IPS-20b (cell line): ENCODE results near the gene SLC26A11.
"Not testable (repeated sequence)": the region's sequence is repeated elsewhere in the genome, so short reads cannot be mapped to it uniquely, and the experiment has no call there.

ENCODE experiments used
- H3K27ac ChIP-seq: one replicate; pipeline ENCODE4 v1.5.1; 2013; ENCODE audit warnings: low read length
- H3K27me3 ChIP-seq: 2 replicates; pipeline ENCODE4 v1.6.1; 2013; ENCODE audit warnings: mild to moderate bottlenecking, low read length, inconsistent platforms; ENCODE audit not compliant: insufficient read depth
- H3K36me3 ChIP-seq: 2 replicates; pipeline ENCODE4 v1.6.1; 2013; ENCODE audit warnings: low read depth, mild to moderate bottlenecking, inconsistent platforms, low read length, moderate library complexity; ENCODE audit not compliant: insufficient read depth
- H3K4me1 ChIP-seq: 2 replicates; pipeline ENCODE4 v1.6.1; 2013; ENCODE audit warnings: mild to moderate bottlenecking, control low read depth, inconsistent platforms, low read length, moderate library complexity; ENCODE audit not compliant: insufficient read depth
- H3K4me3 ChIP-seq: 2 replicates; pipeline ENCODE4 v1.5.1; 2013; ENCODE audit warnings: mild to moderate bottlenecking, low read length, inconsistent platforms
- H3K9ac ChIP-seq: 2 replicates; pipeline ENCODE4 v1.6.1; 2013; ENCODE audit warnings: low read depth, mild to moderate bottlenecking, inconsistent platforms, low read length, moderate library complexity
- H3K9me3 ChIP-seq: 2 replicates; pipeline ENCODE4 v1.6.1; 2013; ENCODE audit warnings: mild to moderate bottlenecking, low read depth, low read length, inconsistent platforms; ENCODE audit not compliant: insufficient read depth

SLC26A11 gene

DNA sequence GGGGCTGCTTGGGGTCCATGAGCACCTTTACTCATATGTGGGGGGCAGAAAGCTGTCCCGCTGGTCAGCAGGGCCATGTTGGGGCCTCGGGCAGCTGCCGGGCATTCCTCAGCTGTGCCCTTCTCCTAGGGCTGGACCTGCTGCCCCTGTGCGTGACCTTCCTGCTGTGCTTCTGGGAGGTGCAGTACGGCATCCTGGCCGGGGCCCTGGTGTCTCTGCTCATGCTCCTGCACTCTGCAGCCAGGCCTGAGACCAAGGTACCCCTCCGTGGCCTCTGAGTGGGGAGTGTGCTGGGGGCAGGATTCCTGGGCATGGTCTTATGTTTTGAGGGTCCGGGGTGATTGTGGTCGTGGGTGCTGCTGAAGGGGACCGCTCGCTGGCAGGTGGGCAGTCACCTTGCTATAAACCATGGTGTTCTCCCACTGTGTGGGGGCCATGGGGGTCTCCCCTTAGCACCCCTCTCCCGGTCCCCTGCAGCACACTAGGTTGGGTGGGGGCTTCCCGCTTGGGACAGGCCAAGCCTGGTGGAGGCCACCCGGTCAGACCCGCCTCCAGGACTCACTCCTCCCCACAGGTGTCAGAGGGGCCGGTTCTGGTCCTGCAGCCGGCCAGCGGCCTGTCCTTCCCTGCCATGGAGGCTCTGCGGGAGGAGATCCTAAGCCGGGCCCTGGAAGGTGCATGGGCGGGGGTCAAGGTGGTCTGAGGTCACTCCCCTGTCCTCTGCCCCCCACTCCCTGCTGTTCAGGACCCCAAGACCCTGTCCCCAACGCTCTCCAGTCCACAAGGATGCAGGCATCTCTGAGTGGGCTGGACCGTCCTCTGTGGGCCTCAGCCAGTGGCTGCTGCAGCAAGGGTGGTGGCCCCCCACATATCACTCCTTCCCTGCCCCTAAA, 28.0 kb downstream of the SLC26A11 start:
- H3K9me3 ChIP-seq: no peaks in the 10 kb centered on the region
- peaks cover 11% of the 10 kb centered on the region; the same call in 1 of the 2 replicates for H3K36me3 ChIP-seq
- no peak overlapping the region for H3K9ac ChIP-seq
- no peak overlapping the region for H3K27ac ChIP-seq
- H3K4me1 ChIP-seq: no peaks in the 10 kb centered on the region
- no peaks in the 10 kb centered on the region for H3K27me3 ChIP-seq
- H3K4me3 ChIP-seq: no peak overlapping the region

DNA sequence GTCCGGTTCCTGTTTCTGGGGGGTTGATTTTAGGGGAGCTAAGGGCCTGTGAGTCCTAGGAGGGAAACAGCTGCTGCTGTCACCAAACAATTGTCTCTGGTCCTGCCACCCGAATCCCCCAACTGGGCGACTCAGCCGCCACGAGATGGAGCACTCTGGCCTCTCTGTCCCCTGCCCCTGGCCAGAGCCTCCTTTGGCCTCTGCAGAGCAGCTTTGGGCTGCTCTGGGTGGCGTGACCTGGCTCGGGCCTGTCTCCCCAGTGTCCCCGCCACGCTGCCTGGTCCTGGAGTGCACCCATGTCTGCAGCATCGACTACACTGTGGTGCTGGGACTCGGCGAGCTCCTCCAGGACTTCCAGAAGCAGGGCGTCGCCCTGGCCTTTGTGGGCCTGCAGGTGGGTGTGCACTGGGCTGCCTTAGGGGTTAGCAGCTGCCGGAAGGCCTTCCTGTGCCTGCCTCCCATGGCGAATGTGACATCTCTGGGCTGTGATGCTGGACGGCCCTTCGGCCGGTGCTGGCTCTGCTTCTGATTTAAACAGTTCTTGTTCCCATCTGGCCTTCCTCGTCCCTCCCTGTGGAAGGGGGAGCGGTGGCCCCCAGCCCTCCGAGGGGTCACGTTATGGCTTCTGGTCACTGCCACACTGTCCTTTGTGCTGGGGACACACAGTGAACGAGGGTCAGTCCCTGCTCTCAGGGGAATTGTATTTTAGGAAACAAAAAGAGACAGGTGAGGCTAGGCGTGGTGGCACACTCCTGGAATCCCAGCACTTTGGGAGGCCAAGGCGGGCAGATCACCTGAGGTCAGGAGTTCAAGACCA, 28.9 kb downstream of the SLC26A11 start:
- no peaks in the 10 kb centered on the region for H3K9me3 ChIP-seq
- H3K36me3 ChIP-seq: peaks cover 11% of the 10 kb centered on the region; the same call in 1 of the 2 replicates

DNA sequence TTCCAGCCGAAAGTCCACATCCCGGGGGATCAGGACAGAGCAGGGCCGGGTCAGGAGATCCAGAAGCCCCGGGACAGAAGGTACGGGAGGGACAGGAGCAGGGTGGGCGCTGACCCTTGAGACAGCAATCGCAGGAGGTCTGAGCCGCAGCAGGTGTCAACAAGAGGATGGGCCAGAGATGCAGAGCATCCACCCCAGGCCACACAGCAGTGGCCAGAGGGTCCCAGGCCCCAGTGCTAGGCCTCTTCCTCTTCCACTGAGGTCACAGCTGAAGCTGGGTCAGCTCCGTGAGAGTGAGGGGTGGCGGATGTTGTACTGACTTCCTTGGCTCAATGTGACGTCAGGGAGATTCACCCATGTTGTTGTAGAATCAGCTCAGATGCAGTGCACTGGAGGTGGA, 31.7 kb downstream of the SLC26A11 start:
- H3K4me1 ChIP-seq: no peaks in the 10 kb centered on the region
- H3K4me3 ChIP-seq: no peak overlapping the region
- no peaks in the 10 kb centered on the region for H3K9me3 ChIP-seq
- peaks cover 11% of the 10 kb centered on the region; the same call in 1 of the 2 replicates for H3K36me3 ChIP-seq
- no peak overlapping the region for H3K9ac ChIP-seq
- H3K27me3 ChIP-seq: no peaks in the 10 kb centered on the region
- no peak overlapping the region for H3K27ac ChIP-seq

More for the DNA sequence above, 28.9 kb downstream of the SLC26A11 start:
- Histone ChIP-seq H3K27ac (no peak overlapping the region), H3K9ac (no peak overlapping the region), H3K4me1 (no peaks in the 10 kb centered on the region), H3K4me3 (no peak overlapping the region), H3K27me3 (no peaks in the 10 kb centered on the region)

DNA sequence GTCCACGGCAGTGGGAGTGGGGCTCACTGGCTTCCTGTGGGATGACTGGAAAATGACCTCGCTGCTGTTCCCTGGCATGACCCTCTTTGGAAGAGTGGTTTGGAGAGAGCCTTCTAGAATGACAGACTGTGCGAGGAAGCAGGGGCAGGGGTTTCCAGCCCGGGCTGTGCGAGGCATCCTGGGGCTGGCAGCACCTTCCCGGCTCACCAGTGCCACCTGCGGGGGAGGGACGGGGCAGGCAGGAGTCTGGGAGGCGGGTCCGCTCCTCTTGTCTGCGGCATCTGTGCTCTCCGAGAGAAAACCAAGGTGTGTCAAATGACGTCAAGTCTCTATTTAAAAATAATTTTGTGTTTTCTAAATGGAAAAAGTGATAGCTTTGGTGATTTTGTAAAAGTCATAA, 32.6 kb downstream of the SLC26A11 start:
- H3K36me3 ChIP-seq: peaks cover 11% of the 10 kb centered on the region; the same call in 1 of the 2 replicates
- H3K27me3 ChIP-seq: no peaks in the 10 kb centered on the region
- no peak overlapping the region for H3K4me3 ChIP-seq
- H3K9me3 ChIP-seq: no peaks in the 10 kb centered on the region
- 0 out of 2 replicates have a peak, but pooled peaks cover 6% of the 10 kb centered on the region for H3K4me1 ChIP-seq
- H3K9ac ChIP-seq: no peak overlapping the region
- no peak overlapping the region for H3K27ac ChIP-seq

DNA sequence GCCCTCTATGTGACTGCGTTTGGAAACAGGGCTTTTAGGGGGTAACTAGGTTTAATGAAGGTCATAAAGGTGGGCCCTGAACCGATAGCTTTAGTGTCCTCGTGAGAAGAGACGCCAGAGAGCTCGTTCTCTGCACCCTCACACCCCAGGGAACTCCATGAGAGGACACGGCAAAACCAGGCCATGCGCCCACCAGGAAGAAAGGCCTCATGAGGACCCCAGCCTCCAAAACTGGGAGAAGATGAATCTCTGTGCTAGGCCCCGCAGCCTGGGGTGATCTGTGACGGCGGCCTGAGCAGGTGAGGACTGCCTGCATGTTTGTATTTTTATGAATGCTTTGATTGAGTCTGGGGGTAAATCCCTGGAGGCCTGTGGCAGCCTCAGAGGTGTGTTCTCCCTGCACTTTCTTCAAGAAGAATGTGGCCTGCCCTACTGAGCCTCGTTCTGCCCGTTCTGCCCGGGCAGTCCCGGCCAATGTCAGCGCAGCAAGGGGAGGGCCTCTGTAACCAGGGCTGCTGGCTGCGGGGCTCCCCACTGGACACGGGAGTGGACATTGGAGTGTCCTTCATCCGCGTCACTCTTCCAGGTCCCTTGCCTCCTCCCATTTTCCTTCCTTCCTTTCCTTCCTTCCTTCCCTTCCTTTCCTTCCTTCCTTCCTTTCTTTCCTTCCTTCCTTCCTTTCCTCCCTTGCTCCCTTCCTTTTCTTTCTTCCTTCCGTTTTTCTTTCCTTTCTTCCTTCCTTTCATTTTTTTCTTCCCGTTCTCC, 33.6 kb downstream of the SLC26A11 start:
- H3K27me3 ChIP-seq: no peaks in the 10 kb centered on the region
- no peak overlapping the region for H3K4me3 ChIP-seq
- 0 out of 2 replicates have a peak, but pooled peaks cover 7% of the 10 kb centered on the region for H3K4me1 ChIP-seq
- H3K27ac ChIP-seq: no peak overlapping the region
- peaks cover 11% of the 10 kb centered on the region; the same call in 1 of the 2 replicates for H3K36me3 ChIP-seq
- H3K9ac ChIP-seq: no peak overlapping the region
- no peaks in the 10 kb centered on the region for H3K9me3 ChIP-seq

DNA sequence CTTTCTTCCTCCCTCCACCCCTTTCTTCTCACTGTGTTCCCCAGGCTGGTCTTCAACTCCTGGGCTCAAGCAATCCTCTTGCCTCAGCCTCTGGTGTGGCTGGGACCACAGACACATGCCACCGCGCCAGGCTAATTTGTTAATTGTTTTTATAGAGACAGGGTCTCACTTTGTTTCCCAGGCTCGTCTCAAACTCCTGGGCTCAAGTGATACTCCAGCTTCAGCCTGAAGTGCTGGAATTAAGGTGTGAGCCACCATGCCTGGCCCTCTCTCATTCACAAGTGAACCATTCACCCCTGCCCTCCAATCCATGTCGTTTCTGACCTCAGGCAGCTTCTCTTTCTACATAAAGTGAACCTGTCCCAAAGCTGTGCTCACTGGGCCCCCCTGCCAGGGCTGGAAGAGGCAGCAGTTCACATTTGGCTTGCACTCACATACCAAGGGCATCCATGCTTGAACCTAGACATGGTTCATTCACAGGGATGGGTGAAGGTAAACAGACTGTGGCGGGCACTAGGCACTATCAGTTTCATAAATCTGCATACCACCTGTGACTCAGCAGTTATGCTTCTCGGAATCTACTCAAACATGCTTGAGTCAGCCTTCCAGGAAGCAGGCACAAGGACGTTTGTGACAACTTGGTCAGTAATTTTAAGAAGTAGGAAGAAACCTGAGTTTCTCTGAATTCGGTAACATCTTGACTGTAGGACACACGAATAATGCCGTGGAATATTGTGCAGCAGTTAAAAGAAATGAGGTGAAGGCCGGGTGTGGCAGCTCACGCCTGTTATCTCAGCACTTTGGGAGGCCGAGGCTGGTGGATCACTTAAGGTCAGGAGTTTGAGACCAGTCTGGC, 34.4 kb downstream of the SLC26A11 start:
- H3K4me3 ChIP-seq: no peak overlapping the region
- no peak overlapping the region for H3K27ac ChIP-seq
- peaks cover 11% of the 10 kb centered on the region; the same call in 1 of the 2 replicates for H3K36me3 ChIP-seq
- H3K4me1 ChIP-seq: 0 out of 2 replicates have a peak, but pooled peaks cover 7% of the 10 kb centered on the region
- H3K9ac ChIP-seq: no peak overlapping the region
- no peaks in the 10 kb centered on the region for H3K9me3 ChIP-seq
- H3K27me3 ChIP-seq: no peaks in the 10 kb centered on the region

DNA sequence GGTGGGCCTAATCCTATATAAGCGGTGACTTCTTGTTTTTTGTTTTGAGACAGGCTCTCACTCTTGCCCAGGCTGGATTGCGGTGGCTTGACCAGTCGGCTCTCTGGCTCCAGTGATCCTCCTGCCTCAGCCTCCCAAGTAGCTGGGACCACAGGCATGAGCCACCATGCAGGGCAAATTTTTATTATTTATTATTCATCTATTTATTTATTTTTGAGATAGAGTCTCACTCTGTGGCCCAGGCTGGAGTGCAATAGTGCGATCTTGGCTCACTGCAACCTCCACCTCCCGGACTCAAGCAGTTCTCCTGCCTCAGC, 35.8 kb downstream of the SLC26A11 start:
- peaks cover 11% of the 10 kb centered on the region; the same call in 1 of the 2 replicates for H3K36me3 ChIP-seq
- 0 out of 2 replicates have a peak, but pooled peaks cover 7% of the 10 kb centered on the region for H3K4me1 ChIP-seq
- no peaks in the 10 kb centered on the region for H3K27me3 ChIP-seq
- H3K9me3 ChIP-seq: no peaks in the 10 kb centered on the region
- no peak overlapping the region for H3K9ac ChIP-seq
- H3K4me3 ChIP-seq: no peak overlapping the region
- no peak overlapping the region for H3K27ac ChIP-seq

DNA sequence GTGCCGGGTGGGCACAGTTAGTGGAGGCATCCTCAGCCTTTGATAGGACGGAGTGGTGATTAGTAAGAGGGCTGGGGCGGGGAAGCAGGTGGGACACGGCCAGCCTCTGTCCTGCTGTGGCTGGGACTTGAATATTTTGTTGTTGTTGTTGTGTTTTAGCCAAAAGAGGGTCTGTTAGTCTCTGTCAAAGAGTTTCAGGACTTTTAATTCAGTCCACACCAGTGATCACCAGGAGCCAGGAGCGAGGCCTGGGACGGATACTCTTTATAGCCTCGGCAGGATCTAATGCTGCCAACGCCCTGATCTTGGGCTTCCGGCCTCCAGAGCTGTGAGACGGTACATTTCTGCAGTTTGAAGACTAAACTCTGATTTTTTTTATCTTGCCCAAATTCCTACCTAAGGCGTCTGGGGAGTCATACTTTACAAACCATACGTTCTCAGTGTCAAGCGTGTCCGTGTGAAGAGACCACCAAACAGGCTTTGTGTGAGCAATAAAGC, 37.5 kb downstream of the SLC26A11 start:
- Histone ChIP-seq H3K4me3 (no peak overlapping the region), H3K27me3 (no peaks in the 10 kb centered on the region), H3K4me1 (peaks cover 16% of the 10 kb centered on the region), H3K9ac (no peak overlapping the region), H3K9me3 (no peaks in the 10 kb centered on the region), H3K27ac (no peak overlapping the region), H3K36me3 (0 out of 2 replicates have a peak, but pooled peaks cover under 1% of the 10 kb centered on the region)

DNA sequence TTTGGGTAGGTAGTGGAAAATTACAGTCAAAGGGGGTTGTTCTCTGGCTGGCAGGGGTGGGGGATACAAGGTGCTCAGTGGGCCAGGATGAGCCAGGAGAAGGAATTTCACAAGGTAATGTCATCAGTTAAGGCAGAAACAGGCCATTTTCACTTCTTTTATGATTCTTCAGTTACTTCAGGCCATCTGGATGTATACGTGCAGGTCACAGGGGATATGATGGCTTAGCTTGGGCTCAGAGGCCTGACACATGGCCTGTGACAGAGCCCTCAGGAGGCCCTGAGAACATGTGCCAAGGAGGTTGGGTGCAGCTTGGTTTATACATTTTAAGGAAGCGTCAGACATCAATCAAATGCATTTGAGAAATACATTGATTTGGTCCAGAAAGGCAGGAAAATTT, 38.1 kb downstream of the SLC26A11 start:
- not testable (repeated sequence) for H3K4me3 ChIP-seq, H3K9me3 ChIP-seq, H3K9ac ChIP-seq, H3K27me3 ChIP-seq, H3K36me3 ChIP-seq, H3K27ac ChIP-seq
- H3K4me1 ChIP-seq: peaks cover 16% of the 10 kb centered on the region

DNA sequence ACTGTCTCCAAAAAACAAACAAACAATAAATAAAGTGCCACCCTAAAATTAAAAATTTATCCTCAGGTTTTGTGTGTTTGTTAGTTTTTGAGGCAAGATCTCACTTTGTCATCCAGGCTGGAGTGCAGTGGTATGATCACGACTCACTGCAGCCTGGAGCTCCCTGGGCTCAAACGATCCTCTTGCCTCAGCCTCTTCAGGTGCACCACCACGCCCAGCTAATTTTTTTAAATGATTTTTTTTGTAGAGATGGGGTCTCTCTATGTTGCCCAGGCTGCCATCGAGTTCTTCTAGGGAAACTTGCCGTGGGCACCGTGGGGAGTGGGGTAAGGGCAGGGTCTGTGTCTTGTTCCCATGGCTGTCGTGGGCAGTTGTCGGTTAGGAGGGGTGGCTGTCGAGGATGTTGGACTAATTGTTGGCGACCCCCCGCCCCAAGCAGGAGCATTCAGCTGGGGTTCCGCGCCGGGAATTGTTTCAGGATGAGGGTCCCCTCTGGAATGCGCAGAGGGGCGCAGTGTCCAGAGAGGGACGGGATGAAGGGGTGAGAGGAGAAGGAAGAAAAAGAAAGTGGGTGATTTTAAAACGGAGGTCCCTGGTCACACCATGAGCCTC, 39.3 kb downstream of the SLC26A11 start:
- peak overlapping the region; percentile 61 for H3K4me3 ChIP-seq
- H3K9me3 ChIP-seq: no peaks in the 10 kb centered on the region
- H3K36me3 ChIP-seq: no peaks in the 10 kb centered on the region
- no peak overlapping the region for H3K27ac ChIP-seq
- peak overlapping the region; percentile 51; the same call in 1 of the 2 replicates for H3K9ac ChIP-seq
- no peaks in the 10 kb centered on the region for H3K27me3 ChIP-seq
- H3K4me1 ChIP-seq: peaks cover 19% of the 10 kb centered on the region
